Non-pigmented ciliary epithelial cell (primary cell): ENCODE measurements around the gene GTPBP6.

Experiments
- DNase-seq: peaks from one replicate; pipeline ENCODE4 v3.0.0-alpha.2; 2010; ENCODE audit warnings: low read depth

GTPBP6 gene

GRCh38 chrX:318739-319578, at the start of gene GTPBP6:
GTPBP6 (minus strand) TSS chrX:318796; CDS start chrX:318787, 9 bp downstream.
- peak; percentile 98 for DNase-seq

- DNase-seq: no peak
These were observed 49.3 kb upstream of the GTPBP6 start for GRCh38 chrX:367866-368265.

GRCh38 chrX:367349-367748, 48.8 kb upstream of the GTPBP6 start:
- DNase-seq: no peak

GRCh38 chrX:363621-364375, 45.2 kb upstream of the GTPBP6 start:
- no peak for DNase-seq

- no peak for DNase-seq
These were observed 44.5 kb upstream of the GTPBP6 start for GRCh38 chrX:362937-363620.

- no peak for DNase-seq
These were observed 43.8 kb upstream of the GTPBP6 start for GRCh38 chrX:362351-362750.

- no peak for DNase-seq
These were observed 42.9 kb upstream of the GTPBP6 start for GRCh38 chrX:361231-362145.

- DNase-seq: no peak
These were observed 42.0 kb upstream of the GTPBP6 start for GRCh38 chrX:360496-361150.

GRCh38 chrX:358651-359143, 40.1 kb upstream of the GTPBP6 start:
- DNase-seq: no peak

- DNase-seq: no peak
These were observed 39.3 kb upstream of the GTPBP6 start for GRCh38 chrX:357693-358471.

GRCh38 chrX:357035-357692, 38.6 kb upstream of the GTPBP6 start:
- no peak for DNase-seq

- peak; percentile 79 for DNase-seq
These were observed 37.9 kb upstream of the GTPBP6 start for GRCh38 chrX:356385-357034.

GRCh38 chrX:355329-356050, 36.9 kb upstream of the GTPBP6 start:
- no peak for DNase-seq

GRCh38 chrX:353566-354535, 35.3 kb upstream of the GTPBP6 start:
- DNase-seq: no peak

GRCh38 chrX:352582-353314, 34.2 kb upstream of the GTPBP6 start:
- no peak for DNase-seq

GRCh38 chrX:352181-352580, 33.6 kb upstream of the GTPBP6 start:
- no peak for DNase-seq
